HEK293T (cell line): Measurements from ENCODE around the gene JPH2.

ENCODE experiments used
- BHLHE40 ChIP-seq: fragments of 450-650 bp; IDR thresholded peaks from 2 replicates; pipeline ENCODE4 v1.6.1; 2016; ENCODE audit warnings: mild to moderate bottlenecking, moderate library complexity, borderline replicate concordance
- ELF4 ChIP-seq: fragments of 450-650 bp; IDR thresholded peaks from 2 replicates; pipeline ENCODE4 v1.6.1; 2017; ENCODE audit warnings: antibody characterized with exemption
- FOXA1 ChIP-seq: fragments of 450-650 bp; IDR thresholded peaks from 2 replicates; pipeline ENCODE4 v1.6.1; 2016; ENCODE audit warnings: mild to moderate bottlenecking
- FOXK2 ChIP-seq: fragments of 450-650 bp; IDR thresholded peaks from 2 replicates; pipeline ENCODE4 v1.6.1; 2016; ENCODE audit warnings: mild to moderate bottlenecking
- FOXM1 ChIP-seq: fragments of 450-650 bp; IDR thresholded peaks from 2 replicates; pipeline ENCODE4 v1.6.1; 2017; ENCODE audit warnings: mild to moderate bottlenecking, borderline replicate concordance
- L3MBTL2 ChIP-seq: fragments of 450-650 bp; conservative IDR thresholded peaks from 2 replicates; pipeline ENCODE4 v1.6.1; 2016; ENCODE audit warnings: mild to moderate bottlenecking
- SP1 ChIP-seq: fragments of 450-650 bp; IDR thresholded peaks from 2 replicates; pipeline ENCODE4 v1.6.1; 2017
- SUZ12 ChIP-seq: fragments of 450-650 bp; IDR thresholded peaks from 2 replicates; pipeline ENCODE4 v1.6.1; 2016; ENCODE audit warnings: mild to moderate bottlenecking
- TARDBP ChIP-seq: fragments of 450-650 bp; IDR thresholded peaks from 2 replicates; pipeline ENCODE4 v1.6.1; 2016
- TF ChIP-seq, protein P1 (sequence below): fragments of 450-650 bp; IDR thresholded peaks from 2 replicates; pipeline ENCODE4 v1.6.1; 2016

DNA sequence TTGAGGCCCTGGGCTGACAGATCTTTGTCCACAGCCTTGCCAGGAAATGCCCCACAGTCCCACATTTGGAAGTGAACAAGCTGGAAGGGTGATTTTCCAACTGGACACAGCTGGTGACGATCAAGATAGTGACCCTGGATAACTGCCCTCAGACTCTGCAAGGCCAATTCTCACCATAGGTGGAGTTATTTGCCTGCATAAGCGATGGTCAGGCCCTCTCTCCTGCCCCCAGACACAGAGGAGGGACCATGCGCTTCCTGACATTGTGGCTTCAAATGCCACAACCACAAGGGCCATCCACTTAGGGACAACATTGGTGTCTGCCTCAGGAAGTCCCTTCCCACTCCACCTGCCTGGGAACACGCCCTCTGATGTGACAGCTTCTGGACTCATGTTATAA lies 96.0 kb downstream of the JPH2 start:
- no peak for TF ChIP-seq SUZ12
- TF ChIP-seq SP1, result no peak
- TF ChIP-seq FOXM1, result no peak
- no peak for TF ChIP-seq BHLHE40
- TF ChIP-seq FOXA1, result no peak
- no peak for TF ChIP-seq FOXK2
- TF ChIP-seq ELF4, result no peak
- no peak for TF ChIP-seq TARDBP
- TF ChIP-seq, protein P1, sequence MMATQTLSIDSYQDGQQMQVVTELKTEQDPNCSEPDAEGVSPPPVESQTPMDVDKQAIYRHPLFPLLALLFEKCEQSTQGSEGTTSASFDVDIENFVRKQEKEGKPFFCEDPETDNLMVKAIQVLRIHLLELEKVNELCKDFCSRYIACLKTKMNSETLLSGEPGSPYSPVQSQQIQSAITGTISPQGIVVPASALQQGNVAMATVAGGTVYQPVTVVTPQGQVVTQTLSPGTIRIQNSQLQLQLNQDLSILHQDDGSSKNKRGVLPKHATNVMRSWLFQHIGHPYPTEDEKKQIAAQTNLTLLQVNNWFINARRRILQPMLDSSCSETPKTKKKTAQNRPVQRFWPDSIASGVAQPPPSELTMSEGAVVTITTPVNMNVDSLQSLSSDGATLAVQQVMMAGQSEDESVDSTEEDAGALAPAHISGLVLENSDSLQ, result no peak
- no peak for TF ChIP-seq L3MBTL2
